Measurements from ENCODE around the gene LIPA.

Gene LIPA

DNA sequence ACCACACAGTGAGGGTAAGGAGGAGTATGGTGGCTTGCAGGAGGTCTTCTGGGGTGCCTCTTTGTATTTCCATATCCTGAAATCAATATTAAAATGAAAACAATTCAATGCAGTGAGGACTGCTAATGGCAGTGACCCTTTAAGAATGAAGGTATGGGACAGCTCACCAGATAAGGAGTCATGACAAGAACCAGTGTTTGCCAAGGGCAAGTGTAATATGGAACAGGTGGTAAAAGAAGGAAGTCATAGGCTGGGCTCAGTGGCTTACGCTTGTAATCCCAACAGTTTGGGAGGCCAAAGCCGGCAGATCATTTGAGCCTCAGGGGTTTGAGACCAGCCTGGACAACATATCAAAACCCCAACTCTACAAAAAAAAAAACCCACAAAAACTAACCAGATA is 20.0 kb upstream of the LIPA start:
- H3K4me3 ChIP-seq (ENCODE audit: low read depth in 1 of 2, low read length in 2 of 2) = no peak overlapping the region
- H3K4me1 ChIP-seq (ENCODE audit: insufficient read depth, low read length) = no peaks in the 10 kb centered on the region
- no peaks in the 10 kb centered on the region for H3K79me2 ChIP-seq (ENCODE audit: insufficient read depth, low read length)
- H4K20me1 ChIP-seq (ENCODE audit: insufficient read depth, low read length) = no peaks in the 10 kb centered on the region
- no peaks in the 10 kb centered on the region for H3K36me3 ChIP-seq (ENCODE audit: insufficient read depth, low read length)
- H3K9me3 ChIP-seq (ENCODE audit: insufficient read depth, low read length, severe bottlenecking) = no peaks in the 10 kb centered on the region
- TF ChIP-seq EZH2 (IDR thresholded peaks at IDR 0.05; ENCODE audit: borderline replicate concordance, low read depth, low read length, severe bottlenecking) = no peak
- TF ChIP-seq, protein P1, sequence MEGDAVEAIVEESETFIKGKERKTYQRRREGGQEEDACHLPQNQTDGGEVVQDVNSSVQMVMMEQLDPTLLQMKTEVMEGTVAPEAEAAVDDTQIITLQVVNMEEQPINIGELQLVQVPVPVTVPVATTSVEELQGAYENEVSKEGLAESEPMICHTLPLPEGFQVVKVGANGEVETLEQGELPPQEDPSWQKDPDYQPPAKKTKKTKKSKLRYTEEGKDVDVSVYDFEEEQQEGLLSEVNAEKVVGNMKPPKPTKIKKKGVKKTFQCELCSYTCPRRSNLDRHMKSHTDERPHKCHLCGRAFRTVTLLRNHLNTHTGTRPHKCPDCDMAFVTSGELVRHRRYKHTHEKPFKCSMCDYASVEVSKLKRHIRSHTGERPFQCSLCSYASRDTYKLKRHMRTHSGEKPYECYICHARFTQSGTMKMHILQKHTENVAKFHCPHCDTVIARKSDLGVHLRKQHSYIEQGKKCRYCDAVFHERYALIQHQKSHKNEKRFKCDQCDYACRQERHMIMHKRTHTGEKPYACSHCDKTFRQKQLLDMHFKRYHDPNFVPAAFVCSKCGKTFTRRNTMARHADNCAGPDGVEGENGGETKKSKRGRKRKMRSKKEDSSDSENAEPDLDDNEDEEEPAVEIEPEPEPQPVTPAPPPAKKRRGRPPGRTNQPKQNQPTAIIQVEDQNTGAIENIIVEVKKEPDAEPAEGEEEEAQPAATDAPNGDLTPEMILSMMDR (IDR thresholded peaks at IDR 0.05; ENCODE audit: borderline replicate concordance, extremely low read depth, low read length, poor library complexity, severe bottlenecking) = no peak
- H3K27ac ChIP-seq (ENCODE audit: low read length) = no peak overlapping the region
- no peaks in the 10 kb centered on the region for H3K27me3 ChIP-seq (ENCODE audit: insufficient read depth, low read length, poor library complexity)
- ATAC-seq (ENCODE audit: insufficient read depth, low read depth) = no peak
- H3K4me2 ChIP-seq (ENCODE audit: insufficient read depth, low read length) = no peak overlapping the region
- H2AFZ ChIP-seq (ENCODE audit: low read depth, low read length) = no peak overlapping the region
- H3K9ac ChIP-seq (ENCODE audit: low read depth, low read length) = no peak overlapping the region
- DNase-seq = no peak

DNA sequence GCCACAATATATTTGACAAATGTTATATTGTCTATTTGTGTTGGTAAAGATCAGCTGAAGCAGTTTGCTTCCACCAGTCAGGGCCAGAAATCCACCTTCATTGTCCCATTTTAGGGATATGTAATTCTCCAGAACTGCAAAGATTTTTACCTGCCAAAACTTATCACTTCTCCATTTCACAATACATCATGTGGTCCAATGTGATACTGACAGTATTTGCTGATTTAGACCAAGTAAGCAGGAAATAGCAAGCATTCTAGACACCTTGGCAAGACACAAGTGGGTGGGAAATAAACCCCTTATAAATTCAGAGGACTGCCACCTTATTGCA is 18.5 kb upstream of the LIPA start:
- Histone ChIP-seq H3K27me3 (ENCODE audit: insufficient read depth, low read length, poor library complexity) (no peaks in the 10 kb centered on the region), H2AFZ (ENCODE audit: low read depth, low read length) (no peak overlapping the region), H3K27ac (ENCODE audit: low read length) (no peak overlapping the region), H3K79me2 (ENCODE audit: insufficient read depth, low read length) (no peaks in the 10 kb centered on the region), H4K20me1 (ENCODE audit: insufficient read depth, low read length) (no peaks in the 10 kb centered on the region), H3K36me3 (ENCODE audit: insufficient read depth, low read length) (no peaks in the 10 kb centered on the region), H3K4me2 (ENCODE audit: insufficient read depth, low read length) (no peak overlapping the region), H3K9ac (ENCODE audit: low read depth, low read length) (no peak overlapping the region), H3K4me1 (ENCODE audit: insufficient read depth, low read length) (no peaks in the 10 kb centered on the region), H3K9me3 (ENCODE audit: insufficient read depth, low read length, severe bottlenecking) (no peaks in the 10 kb centered on the region), H3K4me3 (ENCODE audit: low read depth in 1 of 2, low read length in 2 of 2) (no peak overlapping the region)
- ATAC-seq (ENCODE audit: insufficient read depth, low read depth) (no peak), DNase-seq (no peak)
- no peak for TF ChIP-seq EZH2 (IDR thresholded peaks at IDR 0.05; ENCODE audit: borderline replicate concordance, low read depth, low read length, severe bottlenecking)
- TF ChIP-seq, protein P1 (IDR thresholded peaks at IDR 0.05; ENCODE audit: borderline replicate concordance, extremely low read depth, low read length, poor library complexity, severe bottlenecking) = no peak

DNA sequence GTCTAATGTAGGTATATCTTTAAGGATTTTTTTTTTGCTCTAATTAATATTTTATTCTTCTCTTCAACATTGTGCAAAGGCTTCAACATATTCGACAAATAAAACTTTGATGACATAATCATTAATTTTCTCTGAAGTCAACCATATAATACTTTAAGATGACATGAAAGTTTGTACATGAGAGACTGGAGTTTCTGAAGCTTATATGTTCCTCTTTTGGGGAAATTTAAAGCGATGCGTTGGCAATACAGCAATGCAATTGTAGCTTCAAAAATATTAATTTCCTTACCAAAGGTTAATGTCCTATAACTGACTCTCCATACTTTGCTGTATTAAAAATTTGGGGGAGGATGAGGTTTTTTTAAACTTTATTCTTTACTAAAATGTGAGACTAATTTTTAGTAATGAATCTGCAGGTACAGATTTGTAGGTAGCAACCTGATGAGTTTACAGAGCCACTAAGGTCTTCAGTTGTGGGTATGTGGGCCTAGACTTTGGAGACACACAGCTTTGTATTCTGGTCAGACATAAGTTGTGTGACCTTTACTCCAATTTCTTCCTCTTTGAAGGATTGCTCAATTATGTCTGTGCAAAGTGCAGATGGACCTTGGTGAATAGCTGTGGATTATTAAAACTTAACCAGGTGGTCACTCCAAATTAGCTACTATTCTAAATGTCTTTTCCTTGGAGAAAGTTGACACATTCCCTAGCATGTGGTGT is 18.0 kb upstream of the LIPA start:
- Histone ChIP-seq H3K4me3 (ENCODE audit: low read depth in 1 of 2, low read length in 2 of 2) (no peak overlapping the region), H3K4me2 (ENCODE audit: insufficient read depth, low read length) (no peak overlapping the region), H3K27ac (ENCODE audit: low read length) (no peak overlapping the region), H2AFZ (ENCODE audit: low read depth, low read length) (no peak overlapping the region), H3K36me3 (ENCODE audit: insufficient read depth, low read length) (no peaks in the 10 kb centered on the region), H3K9ac (ENCODE audit: low read depth, low read length) (no peak overlapping the region), H4K20me1 (ENCODE audit: insufficient read depth, low read length) (no peaks in the 10 kb centered on the region), H3K4me1 (ENCODE audit: insufficient read depth, low read length) (no peaks in the 10 kb centered on the region), H3K27me3 (ENCODE audit: insufficient read depth, low read length, poor library complexity) (no peaks in the 10 kb centered on the region), H3K79me2 (ENCODE audit: insufficient read depth, low read length) (no peaks in the 10 kb centered on the region), H3K9me3 (ENCODE audit: insufficient read depth, low read length, severe bottlenecking) (peaks cover 2% of the 10 kb centered on the region)
- no peak for DNase-seq
- no peak for ATAC-seq (ENCODE audit: insufficient read depth, low read depth)
- TF ChIP-seq, protein P1 (IDR thresholded peaks at IDR 0.05; ENCODE audit: borderline replicate concordance, extremely low read depth, low read length, poor library complexity, severe bottlenecking) = no peak
- no peak for TF ChIP-seq EZH2 (IDR thresholded peaks at IDR 0.05; ENCODE audit: borderline replicate concordance, low read depth, low read length, severe bottlenecking)

Measured in DND-41 (cell line).